Activated gamma-delta T cell treated with anti-CD3 and anti-CD28 coated beads, Interleukin-2, amount 50 U/mL, for 16 hours (primary cell): ENCODE data around the gene PRELID3B.

Experiments used
- DNase-seq: peaks from one replicate; pipeline ENCODE4 v3.0.0-alpha.2; 2020; ENCODE audit warnings: low read depth

Gene PRELID3B

GRCh38 chr20:58993332-58994248 is 49.0 kb downstream of the PRELID3B start:
- no peak for DNase-seq

- DNase-seq: no peak
Observed at GRCh38 chr20:58992911-58993310, 49.7 kb downstream of the PRELID3B start.

- no peak for DNase-seq
Observed at GRCh38 chr20:58991715-58992114, 50.9 kb downstream of the PRELID3B start.

GRCh38 chr20:58990651-58991445 is 51.7 kb downstream of the PRELID3B start:
- no peak for DNase-seq

GRCh38 chr20:58989196-58989595 is 53.4 kb downstream of the PRELID3B start:
- DNase-seq: no peak

GRCh38 chr20:58988565-58988882 is 54.1 kb downstream of the PRELID3B start:
- no peak for DNase-seq

- no peak for DNase-seq
Observed at GRCh38 chr20:58987790-58988564, 54.6 kb downstream of the PRELID3B start.

GRCh38 chr20:58986968-58987517 is 55.5 kb downstream of the PRELID3B start:
- DNase-seq: no peak

- DNase-seq: no peak
Observed at GRCh38 chr20:58986286-58986967, 56.2 kb downstream of the PRELID3B start.

GRCh38 chr20:58985656-58986055 is 56.9 kb downstream of the PRELID3B start:
- no peak for DNase-seq

GRCh38 chr20:58984691-58985090 is 57.9 kb downstream of the PRELID3B start:
- DNase-seq: no peak
